GM19043 (cell line): ENCODE measurements around the gene NDUFA8.
"Not testable (repeated sequence)": the region's sequence is repeated elsewhere in the genome, so short reads cannot be mapped to it uniquely, and the experiment has no call there.

Experiments
- ATAC-seq: cut with Tn5 transposase; IDR thresholded peaks from one replicate; pipeline ENCODE4 v1.9.1; 2021; ENCODE audit warnings: low read depth; ENCODE audit not compliant: unreplicated experiment

The NDUFA8 gene

GRCh38 chr9:122124048-122124447 lies 35.5 kb downstream of the NDUFA8 start:
- ATAC-seq: no peak

DNA sequence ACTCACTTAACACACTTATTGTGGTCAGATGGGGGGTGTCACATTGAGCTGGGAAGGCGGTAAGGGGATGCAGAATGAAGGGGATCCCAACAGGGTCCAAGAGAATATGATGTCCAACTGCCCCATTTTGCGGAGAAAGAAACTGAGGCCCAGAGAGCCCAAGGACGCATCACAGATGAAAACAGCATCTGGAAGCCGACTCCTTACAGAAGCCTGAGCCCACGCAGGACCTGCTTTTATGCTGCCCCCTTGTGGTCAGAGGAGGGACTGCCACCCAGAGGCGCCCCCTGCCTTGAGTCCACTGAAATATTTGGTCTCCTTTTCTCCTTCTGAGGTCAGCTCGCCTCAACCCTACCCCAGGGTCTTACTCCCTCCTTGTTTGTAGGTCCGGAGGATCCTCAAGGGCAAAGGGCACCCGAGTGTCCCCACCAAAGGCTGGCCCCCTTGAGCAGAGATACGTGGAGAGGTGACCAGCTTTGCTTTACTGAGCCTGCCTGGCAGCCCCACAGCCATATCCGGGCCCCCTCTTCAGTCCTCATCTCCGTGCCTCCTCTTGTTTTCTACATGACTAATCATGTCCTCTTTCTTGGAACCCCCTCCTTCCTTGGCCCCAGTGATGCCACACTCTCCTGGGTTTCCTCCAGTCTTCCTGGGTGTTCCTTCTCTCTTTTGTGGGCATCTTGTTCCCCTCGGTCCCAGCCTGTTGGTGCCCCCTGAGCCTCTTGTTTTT lies 36.5 kb downstream of the NDUFA8 start:
- ATAC-seq: no peak

DNA sequence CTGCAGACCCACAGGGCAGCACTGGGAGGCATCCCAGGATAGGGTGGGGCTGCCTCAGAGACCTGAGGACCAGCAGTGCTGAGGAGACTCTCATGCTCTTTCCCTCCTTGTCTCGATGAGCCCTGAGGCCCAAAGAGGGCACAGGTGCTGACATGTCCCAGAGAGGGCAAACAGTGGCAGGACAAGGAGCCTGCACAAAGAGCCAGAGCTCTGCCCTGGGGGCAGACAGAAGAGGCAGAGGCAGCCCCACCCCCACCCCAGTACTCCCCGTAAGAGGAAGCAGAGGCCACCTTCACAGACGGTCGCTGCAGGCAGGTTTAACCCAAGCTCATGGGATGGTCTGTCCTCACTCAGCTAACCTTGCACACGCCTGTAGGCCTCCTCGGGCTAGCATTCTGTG lies 37.1 kb downstream of the NDUFA8 start:
- no peak for ATAC-seq

- no peak for ATAC-seq
Observed at GRCh38 chr9:122121931-122122330, 37.6 kb downstream of the NDUFA8 start.

GRCh38 chr9:122121391-122121790 lies 38.2 kb downstream of the NDUFA8 start:
- ATAC-seq: no peak

DNA sequence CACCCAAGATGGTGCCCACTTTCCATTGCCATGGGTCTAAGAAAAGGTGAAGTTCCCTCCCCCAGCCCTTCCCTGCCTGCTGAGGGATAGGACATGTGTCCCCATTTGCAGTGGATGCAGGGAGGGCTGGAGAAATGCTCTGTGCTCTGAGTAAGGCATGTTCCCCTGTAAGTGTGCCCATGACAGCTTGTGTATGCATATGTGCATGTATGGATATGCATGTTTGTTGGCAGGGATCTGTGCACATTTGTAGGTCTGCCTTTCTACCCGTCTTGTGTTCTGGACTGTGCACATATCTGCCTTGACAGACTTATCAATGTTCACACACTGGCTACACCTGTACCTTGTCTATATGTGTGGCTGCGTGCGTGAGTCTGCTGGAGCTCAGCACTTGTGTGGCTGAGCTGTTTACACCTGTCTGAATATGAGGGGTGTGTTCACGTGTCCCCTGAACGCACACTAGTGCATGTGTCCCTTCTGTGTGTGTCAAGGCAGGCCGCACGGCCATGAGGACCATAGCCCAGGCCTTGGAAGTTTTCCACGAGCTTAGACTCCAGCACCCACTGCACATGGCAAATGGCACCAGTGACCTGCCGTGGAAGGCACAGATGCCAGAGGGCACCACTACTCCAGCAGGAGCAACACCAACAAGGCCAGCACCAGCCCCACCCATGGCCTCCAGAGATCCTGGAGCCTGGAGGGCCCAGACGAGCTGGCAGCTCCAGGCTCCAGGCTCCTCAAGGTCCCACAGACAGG lies 39.1 kb downstream of the NDUFA8 start:
- no peak for ATAC-seq

- ATAC-seq: no peak
Observed at GRCh38 chr9:122119721-122120120, 39.9 kb downstream of the NDUFA8 start.

- no peak for ATAC-seq
Observed at GRCh38 chr9:122119166-122119521, 40.4 kb downstream of the NDUFA8 start.

- no peak for ATAC-seq
Observed at GRCh38 chr9:122118343-122119165, 41.0 kb downstream of the NDUFA8 start.

- not testable (repeated sequence) for ATAC-seq
Observed at GRCh38 chr9:122117241-122117640, 42.3 kb downstream of the NDUFA8 start.

GRCh38 chr9:122116448-122117173 lies 43.0 kb downstream of the NDUFA8 start:
- ATAC-seq: no peak

DNA sequence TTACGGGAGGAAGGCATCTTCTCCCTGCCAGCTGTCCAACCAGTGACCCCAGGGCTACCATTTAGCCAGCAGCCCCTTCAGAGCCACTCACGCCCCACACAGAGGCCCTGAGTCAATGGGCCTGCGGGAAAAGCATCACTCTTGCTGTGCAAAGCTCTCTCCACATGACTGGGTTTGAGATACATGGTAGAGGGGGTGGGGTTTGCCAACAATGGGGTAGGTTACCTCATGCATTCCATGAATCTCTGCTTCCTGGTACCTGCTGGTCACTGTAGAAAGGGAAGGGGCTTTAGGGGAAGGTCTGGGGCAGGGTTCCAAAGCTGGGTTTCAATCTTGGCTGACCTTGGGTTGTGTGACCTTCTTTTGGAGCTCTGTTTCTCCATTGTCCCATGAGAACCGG lies 43.5 kb downstream of the NDUFA8 start:
- no peak for ATAC-seq

- ATAC-seq: no peak
Observed at GRCh38 chr9:122115176-122116035, 44.2 kb downstream of the NDUFA8 start.

DNA sequence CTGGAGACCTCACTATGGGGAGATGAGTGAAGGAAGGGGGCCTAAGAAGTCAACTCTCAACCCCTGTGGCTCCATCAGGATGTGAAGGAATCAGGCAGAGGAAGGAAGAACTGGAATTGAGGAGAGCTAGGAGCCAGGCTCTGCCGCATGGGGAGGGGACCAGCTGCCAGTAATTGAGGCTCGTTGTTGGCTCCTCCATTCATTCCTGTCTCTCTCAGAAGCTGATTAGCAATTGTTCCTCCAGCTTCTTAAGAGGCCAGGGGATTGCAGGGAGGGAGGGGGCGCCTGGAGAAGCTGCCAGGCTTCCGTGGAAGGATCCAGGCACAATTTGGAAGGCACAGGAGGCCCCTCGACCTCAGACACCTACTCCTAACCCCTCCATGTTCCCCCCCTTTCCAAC lies 46.0 kb downstream of the NDUFA8 start:
- no peak for ATAC-seq

DNA sequence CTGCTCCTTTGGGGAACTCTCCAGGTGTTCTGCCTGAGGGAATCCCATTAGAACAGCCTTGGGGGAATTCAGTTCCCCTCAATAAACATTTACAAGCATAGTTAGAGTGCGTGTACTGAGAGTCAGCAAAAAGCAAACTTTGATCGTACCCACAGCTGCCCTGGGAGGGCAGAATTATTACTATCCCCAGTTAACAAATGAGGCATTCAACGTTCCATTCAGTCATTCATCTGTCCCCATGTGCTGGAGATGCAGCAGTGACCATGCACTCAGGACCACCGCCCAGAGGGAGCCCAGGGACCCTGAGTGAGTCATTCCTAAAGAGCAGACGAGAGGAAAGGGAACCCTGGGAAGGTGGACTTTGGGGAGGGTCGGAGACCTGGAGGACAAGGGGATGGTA lies 47.3 kb downstream of the NDUFA8 start:
- ATAC-seq: no peak

DNA sequence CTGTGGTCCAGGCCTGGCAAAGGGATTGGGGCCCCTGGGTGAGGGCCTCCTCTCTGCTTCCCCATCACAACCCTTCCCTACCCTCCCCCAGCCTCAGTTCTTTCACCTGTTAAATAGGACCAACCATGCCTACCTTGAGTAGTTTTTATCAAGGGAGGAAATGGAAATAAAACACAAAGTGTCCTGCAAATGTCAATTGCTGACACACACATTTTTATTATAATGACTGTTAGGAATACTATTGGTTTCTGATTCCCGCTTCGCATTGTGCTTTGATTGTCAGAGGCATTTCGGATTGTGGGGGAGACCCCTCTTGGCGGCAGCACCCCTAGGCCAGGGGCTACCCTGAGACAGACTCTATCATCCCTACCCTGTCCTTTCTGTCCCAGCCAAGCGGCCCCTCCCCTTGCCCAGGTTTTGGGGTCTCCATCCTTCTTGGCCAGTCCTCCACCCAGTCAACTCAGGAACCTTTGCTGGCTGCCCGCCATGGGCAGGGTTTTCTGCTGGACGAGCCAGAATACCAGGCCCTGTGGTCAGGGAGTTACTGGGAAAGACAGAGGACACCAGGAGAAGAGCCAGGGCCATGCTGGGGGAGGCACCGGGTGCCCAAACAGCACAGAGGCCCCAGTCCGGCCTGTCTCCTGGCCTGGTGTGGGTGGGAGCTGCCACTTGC lies 48.0 kb downstream of the NDUFA8 start:
- ATAC-seq: no peak

- no peak for ATAC-seq
Observed at GRCh38 chr9:122110100-122110833, 49.3 kb downstream of the NDUFA8 start.

- ATAC-seq: no peak
Observed at GRCh38 chr9:122109035-122109813, 50.4 kb downstream of the NDUFA8 start.
